Activated CD8-positive, alpha-beta memory T cell treated with anti-CD3 and anti-CD28 coated beads for 48 hours (primary cell): Measurements from ENCODE around the gene DIS3.
"Not testable (repeated sequence)": the region's sequence is repeated elsewhere in the genome, so short reads cannot be mapped to it uniquely, and the experiment has no call there.

Source experiments
- DNase-seq, 3 experiments: peaks; one replicate each; pipeline ENCODE4 v3.0.0-alpha.2; 2020; ENCODE audit warnings: low read depth in 2 of 3, low spot score in 2 of 3

Gene DIS3

DNA sequence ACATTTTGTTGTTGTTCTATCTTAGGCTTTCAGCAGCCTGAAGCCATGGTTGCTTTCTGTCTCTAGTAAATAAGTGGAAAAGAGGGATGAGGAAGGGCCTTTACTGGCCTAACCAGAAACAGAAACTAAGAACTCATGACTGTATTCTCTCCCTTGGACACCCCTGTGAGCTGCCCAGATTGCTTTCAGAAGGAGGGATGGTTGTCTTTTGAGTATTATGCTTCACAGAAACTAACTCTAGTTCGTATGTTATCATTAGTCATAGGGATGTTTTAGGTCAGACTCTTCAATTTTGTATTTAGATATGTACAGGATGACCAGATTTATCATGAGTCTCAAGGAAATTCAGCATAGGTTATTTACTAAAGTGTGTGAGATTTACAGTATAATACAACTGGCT lies 36.4 kb downstream of the DIS3 start:
- no peak for DNase-seq

GRCh38 chr13:72740015-72740414 lies 41.7 kb downstream of the DIS3 start:
- no peak for DNase-seq

GRCh38 chr13:72737033-72737432 lies 44.7 kb downstream of the DIS3 start:
- no peak for DNase-seq

DNA sequence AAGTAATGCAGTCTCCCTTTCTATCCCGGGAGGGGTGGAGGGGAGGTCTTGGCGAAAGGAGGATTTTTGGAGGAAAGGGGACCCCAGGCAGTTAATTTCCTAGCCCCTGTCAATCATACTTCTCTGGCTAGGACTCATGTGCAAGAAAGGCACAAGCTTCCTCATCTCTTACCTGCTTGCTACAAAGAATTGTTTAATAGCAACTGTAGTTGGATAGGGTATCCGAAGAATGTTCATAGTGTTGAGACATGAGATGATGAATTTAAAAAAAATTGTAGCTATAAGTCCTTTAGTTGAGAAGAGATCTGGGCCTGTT lies 53.5 kb downstream of the DIS3 start:
- DNase-seq: no peak

GRCh38 chr13:72727417-72728289 lies 54.0 kb downstream of the DIS3 start, which contains the start of the genes BORA and MZT1:
Gene BORA, plus strand, starts transcription at chr13:72727923. Its CDS starts 1,018 bp downstream, at chr13:72728941.
Gene MZT1, minus strand, starts transcription at chr13:72727629. Its CDS starts 27 bp downstream, at chr13:72727602.
- peak; percentile 69 to 91 (median 86) for DNase-seq

DNA sequence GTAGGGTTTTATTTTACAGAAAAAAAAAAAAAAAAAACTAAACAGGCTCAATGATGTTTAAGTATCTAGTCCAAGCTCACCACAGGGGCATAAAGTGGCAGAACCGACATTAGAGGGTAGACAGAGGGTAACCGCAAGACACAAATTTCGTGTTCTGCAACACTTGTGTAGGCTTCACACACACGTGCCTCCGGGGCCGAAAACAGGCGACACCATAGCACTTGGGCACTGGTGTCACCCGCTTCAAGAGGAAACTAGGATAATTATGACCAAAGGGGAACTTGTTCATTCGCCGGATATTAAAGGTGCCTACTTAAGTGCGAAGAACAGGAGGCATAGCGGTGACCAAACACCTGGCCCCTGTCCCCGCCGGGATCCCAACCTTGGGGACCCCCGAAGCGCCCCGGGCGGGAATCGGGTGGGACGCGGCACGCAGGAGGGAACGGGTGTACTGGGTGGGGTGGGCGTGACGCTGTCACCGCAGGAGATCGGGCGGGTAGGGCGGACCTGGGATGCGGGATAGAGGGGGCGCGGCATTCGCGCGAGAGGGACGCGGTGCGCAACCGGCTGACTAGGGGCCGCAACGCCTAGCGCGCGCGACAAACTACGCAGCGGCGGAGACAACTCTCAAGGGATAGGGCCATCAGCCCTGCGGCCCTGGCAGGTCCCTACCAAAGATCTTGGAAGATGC lies 54.8 kb downstream of the DIS3 start:
- peak; percentile 7 to 22 (median 18) for DNase-seq

GRCh38 chr13:72726185-72726584 lies 55.5 kb downstream of the DIS3 start:
- not testable (repeated sequence) for DNase-seq

DNA sequence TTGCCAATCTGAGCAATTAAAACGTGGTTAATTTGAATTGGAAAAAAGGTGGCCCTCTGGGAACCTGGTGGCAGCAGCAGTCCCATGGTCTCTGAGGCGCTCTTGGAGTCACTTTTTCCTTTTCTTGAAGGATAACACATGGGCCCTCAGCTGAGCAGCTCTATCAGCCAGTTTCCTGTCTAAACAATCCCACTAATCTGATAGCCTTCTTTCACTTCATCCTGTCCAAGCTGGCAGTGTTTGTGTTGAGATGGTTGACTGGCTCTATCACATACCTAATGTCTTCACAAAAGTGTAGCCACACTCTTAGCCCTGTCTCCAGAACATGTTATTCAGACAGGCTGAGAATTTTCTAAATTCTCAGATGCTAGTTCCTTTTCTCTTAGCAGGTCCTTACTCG lies 64.9 kb downstream of the DIS3 start:
- no peak for DNase-seq
